Caki2 (cell line): Measurements from ENCODE around the gene MAST4. TPM values are rescaled to one million over a fixed set of nuclear protein-coding genes. Genes with fewer than 3 reads are reported as not detected.
A peak's percentile ranks its signal among the peaks of the same experiment; 100 is the strongest.

ENCODE experiments used
- DNase-seq: peaks from one replicate; pipeline ENCODE4 v3.0.0-alpha.2; 2015; ENCODE audit warnings: low read depth
- in situ Hi-C: cut with HindIII; loops from 2 replicates; pipeline ENCODE4 v1.10.0; 2016; ENCODE audit warnings: low sequenced_read_pairs, low pct_unique_long_range_greater_than_20kb, mixed read lengths
- total RNA-seq: library from RNA; depleted of rRNA; stranded (reverse); fragments of >200 nt; shearing (Covaris generic); gene quantifications from 2 replicates; pipeline ENCODE4 v1.2.3, GENCODE V29; 2014; ENCODE audit warnings: low replicate concordance

Gene MAST4
- total RNA-seq, 1 experiment from 2014 or later: not detected

GRCh38 chr5:66979738-66980137 is 383.5 kb downstream of the MAST4 start:
- DNase-seq: no peak
- in situ Hi-C loops: no loop called here

DNA sequence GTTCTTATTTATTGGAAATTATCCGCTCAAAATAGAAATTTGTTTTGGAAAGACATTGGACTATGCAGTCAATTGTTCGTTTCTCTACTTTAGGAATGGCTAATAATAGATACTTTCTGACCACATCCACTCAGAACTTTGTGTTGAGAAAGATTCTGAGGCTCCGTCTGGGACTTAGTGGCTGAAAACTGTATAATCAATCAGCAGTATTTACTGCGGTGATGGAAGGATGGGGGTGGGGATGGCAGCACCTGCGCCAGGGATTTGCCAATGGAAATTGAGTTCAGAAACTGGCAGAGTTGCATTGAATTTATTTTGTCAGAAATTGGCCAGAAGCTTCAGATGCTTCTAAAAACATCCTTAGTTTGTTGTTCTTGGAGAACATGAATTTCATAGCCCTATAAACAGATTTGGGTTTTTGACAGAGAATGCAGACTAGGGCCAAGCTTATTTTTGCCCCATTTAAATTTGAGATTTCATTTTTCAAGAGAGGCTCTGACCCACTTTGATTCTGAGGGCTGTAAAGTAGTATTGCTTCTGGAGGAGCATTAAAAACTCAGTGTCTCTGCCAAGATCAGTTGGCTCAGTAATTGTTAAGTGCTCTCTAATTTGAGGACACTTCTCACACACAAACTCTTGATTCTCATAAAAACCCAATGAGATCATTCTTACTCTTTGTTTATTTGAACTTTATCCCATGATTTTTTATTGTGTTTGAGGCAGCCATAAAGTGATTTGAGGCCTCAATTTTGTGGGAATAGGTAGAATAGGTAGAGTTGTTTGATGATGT is 385.3 kb downstream of the MAST4 start:
- no peak for DNase-seq
- in situ Hi-C loops: no loop called here

DNA sequence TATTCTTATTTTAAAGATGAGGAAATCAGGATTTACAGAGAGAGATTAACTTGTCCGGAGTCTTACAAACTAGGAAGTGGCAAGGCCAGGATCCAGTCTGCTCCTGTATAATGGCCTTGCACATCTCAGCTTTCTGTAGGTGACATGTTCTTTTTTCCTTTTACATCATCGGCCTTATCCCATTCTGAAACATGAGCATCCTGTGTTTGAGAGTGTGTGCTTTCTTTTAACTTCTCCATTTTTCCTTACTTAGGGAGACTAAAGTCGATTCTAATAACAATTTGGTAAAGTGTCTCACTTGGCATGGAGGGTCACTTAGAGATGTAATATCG is 385.8 kb downstream of the MAST4 start:
- no peak for DNase-seq
- in situ Hi-C loops: no loop called here

GRCh38 chr5:66982470-66982869 is 386.3 kb downstream of the MAST4 start:
- in situ Hi-C loops: no loop called here
- no peak for DNase-seq

DNA sequence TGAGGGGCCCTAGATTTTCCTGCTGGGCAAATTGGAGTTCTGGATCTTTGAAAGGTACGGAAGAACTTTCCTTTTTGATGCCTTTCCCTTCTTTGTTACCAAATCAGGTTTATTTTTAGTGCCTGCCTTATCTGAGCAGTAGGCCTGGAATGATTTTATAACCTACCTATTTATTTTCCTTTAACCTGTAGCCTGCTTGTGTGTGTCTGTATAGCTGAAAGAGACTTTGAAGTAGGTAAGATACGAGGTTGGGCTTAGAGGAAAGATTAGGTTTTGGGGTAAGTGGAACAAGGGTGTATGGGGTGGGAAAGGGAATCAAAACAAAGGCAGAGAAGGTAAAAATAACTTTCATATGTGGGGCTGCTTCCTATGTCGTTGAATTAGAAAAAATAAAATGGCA is 389.2 kb downstream of the MAST4 start:
- in situ Hi-C loops: no loop called here
- DNase-seq: no peak

- in situ Hi-C loops: no loop called here
- no peak for DNase-seq
These were observed 389.8 kb downstream of the MAST4 start for GRCh38 chr5:66986009-66986408.

DNA sequence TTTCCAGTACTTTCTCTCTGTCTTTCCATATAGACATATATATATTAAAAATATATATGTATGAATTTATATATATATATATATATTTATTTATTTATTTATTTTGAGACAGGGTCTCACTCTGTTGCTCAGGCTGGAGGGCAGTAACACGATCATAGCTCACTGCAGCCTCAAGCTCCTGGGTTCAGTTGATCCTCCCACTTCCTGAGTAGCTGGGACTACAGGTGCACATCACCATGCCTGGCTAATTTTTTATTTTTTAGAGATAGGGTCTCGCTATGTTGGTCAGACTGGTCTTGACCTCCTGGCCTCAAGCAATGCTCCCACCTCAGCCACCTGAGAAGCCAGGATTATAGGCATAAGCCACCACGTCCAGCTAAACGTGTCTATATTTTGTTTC is 390.3 kb downstream of the MAST4 start:
- in situ Hi-C loops: no loop called here
- no peak for DNase-seq

DNA sequence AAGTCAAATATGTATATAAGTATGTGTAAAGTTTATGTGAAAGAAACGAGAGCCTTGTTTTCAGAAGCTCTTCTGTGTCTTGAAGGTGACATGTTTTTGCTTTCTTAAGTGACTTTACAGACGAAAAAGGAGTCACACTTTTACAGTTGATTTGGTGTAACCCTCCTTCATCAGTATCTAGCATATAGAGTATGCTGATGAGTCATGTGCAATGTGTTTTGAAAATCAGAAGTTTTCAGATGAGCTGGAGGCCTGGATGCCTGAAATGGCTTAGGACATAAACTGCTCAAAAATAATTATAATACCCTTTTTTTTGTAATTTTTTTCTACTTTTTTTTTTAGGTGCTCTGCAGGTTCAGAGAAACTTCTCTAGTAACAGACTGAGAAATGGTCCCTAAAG is 390.9 kb downstream of the MAST4 start:
- in situ Hi-C loops: no loop called here

GRCh38 chr5:66987540-66987939 is 391.3 kb downstream of the MAST4 start:
- in situ Hi-C loops: no loop called here

More for the DNA sequence above, 390.9 kb downstream of the MAST4 start:
- DNase-seq: no peak

DNA sequence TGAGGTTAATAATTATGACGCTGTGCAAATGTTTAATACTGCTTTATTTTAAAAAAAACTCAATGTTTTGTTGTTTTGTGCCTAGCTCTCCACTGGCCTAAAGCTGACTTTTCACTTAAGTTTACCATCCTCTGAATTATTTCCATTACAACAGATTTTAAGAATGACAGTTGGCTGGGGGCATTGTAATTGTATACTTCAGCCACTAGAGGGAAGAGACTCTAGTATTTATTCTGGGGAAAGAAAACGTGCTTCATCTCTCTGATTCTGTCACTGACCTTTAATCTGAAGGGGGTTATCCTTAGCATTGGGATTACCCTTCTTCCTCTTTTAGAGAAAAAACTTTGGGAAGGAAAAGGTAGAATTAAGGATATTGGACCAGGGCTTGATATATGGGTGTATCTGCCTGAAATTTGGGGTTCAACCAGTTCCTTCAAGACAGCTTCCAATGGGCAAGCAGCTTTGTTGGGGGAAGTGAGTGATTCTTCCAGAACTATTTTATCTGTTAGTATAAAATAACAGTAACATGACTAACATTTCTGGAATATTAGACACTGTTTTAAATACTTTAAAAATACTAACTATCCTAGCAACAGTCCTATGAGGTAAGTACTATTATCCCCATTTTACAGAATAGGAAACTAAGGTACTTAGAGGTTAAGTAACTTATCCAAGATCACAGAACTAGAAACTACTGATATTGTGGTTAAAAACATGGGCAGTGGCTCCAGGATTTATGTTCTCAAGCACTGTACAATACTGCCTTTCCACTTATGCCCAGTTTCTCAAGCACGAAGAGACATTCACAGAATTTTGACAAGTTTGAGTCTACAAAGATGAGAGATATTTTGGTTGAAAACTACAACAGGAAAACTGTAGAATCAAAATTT is 392.0 kb downstream of the MAST4 start:
- peak; percentile 16 for DNase-seq
- in situ Hi-C loops: no loop called here

More at GRCh38 chr5:66987540-66987939, 391.3 kb downstream of the MAST4 start:
- no peak for DNase-seq

- in situ Hi-C loops: no loop called here
- DNase-seq: no peak
These were observed 393.1 kb downstream of the MAST4 start for GRCh38 chr5:66989286-66989685.

GRCh38 chr5:66989781-66990180 is 393.6 kb downstream of the MAST4 start:
- in situ Hi-C loops: no loop called here

GRCh38 chr5:66991746-66992145 is 395.6 kb downstream of the MAST4 start:
- in situ Hi-C loops: no loop called here
- no peak for DNase-seq

More at GRCh38 chr5:66989781-66990180, 393.6 kb downstream of the MAST4 start:
- DNase-seq: no peak

DNA sequence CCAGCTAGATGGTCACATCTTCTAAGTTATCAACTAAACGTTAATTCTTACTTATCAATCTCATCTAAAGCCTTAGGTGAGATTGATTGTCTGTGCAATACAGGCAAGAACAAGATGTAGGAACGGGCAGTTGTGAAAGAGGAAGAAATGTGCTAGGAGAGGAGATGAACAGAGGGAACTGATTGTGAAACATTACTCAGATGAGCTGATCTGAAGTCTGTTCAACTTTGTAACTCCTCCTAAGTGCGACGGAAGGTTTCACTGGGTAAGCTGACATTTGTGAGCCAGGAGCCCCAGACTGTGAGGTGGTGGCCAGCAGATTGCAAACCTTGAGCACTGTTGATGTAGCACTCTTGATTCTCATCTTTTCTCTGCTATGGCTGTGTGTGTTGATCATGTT is 396.4 kb downstream of the MAST4 start:
- in situ Hi-C loops: no loop called here
- DNase-seq: no peak

GRCh38 chr5:66993448-66993847 is 397.3 kb downstream of the MAST4 start:
- no peak for DNase-seq
- in situ Hi-C loops: no loop called here

DNA sequence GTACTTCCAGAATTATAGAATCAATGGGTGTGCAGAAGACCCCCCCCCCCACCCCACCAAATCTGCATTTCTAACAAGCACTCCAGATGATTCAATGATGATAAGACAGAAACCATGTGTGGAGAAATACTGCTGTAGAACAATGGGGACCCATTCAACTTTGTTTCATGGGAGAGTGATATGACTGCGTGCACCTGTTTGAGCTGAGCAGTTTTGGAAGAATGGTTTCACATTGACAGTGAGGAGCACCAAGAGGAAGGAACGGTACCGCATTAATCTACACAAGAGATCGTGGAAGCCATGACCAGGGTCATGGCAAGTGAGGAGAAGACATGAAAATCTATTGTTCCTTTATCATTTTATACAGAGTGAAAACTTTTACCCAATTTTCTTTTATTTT is 397.7 kb downstream of the MAST4 start:
- DNase-seq: no peak
- in situ Hi-C loops: no loop called here

GRCh38 chr5:66994790-66995189 is 398.6 kb downstream of the MAST4 start:
- in situ Hi-C loops: no loop called here
- no peak for DNase-seq

- in situ Hi-C loops: no loop called here
- DNase-seq: no peak
These were observed 404.7 kb downstream of the MAST4 start for GRCh38 chr5:67000794-67001475.
